CD4-positive, alpha-beta memory T cell (primary cell): ENCODE data around the gene PHC2. TPM values are rescaled to one million over a fixed set of nuclear protein-coding genes. Genes with fewer than 3 reads are reported as not detected.

Experiments
- CTCF ChIA-PET: fragments of 350-600 bp; sonication (Branson Sonifier 250); formaldehyde crosslinking; loops from one replicate; lab custom pipeline; 2021; ENCODE audit warnings: inconsistent platforms; ENCODE audit not compliant: partially characterized antibody; lab: Charles Lee
- POLR2A ChIA-PET: fragments of 350-600 bp; sonication (Branson Sonifier 250); formaldehyde crosslinking; loops from one replicate; lab custom pipeline; 2021; ENCODE audit not compliant: partially characterized antibody; lab: Charles Lee
- DNase-seq, 5 donors: peaks; one replicate each; pipeline versions ENCODE4 v3.0.0 to v3.0.0-alpha.2; 2020 to 2022; ENCODE audit warnings: mixed read lengths in 1 of 5
- H3K27ac ChIP-seq: one replicate; pipeline ENCODE4 v1.7.0; 2013; ENCODE audit warnings: low read depth, low read length
- H3K27me3 ChIP-seq: 2 replicates; pipeline ENCODE4 v1.7.0; 2013; ENCODE audit warnings: mild to moderate bottlenecking, low read length, moderate library complexity; ENCODE audit not compliant: insufficient read depth
- H3K36me3 ChIP-seq: 2 replicates; pipeline ENCODE4 v1.7.0; 2013; ENCODE audit warnings: mild to moderate bottlenecking, low read length, moderate library complexity; ENCODE audit not compliant: insufficient read depth
- H3K4me1 ChIP-seq: 2 replicates; pipeline ENCODE4 v1.7.0; 2013; ENCODE audit warnings: mild to moderate bottlenecking, low read length, moderate library complexity; ENCODE audit not compliant: insufficient read depth
- H3K4me3 ChIP-seq, 2 donors: one replicate each; pipeline ENCODE4 v1.7.0; 2013; ENCODE audit warnings: low read length in 2 of 2, mild to moderate bottlenecking in 1 of 2
- H3K9me3 ChIP-seq, 2 donors: one replicate each; pipeline ENCODE4 v1.7.0; 2013; ENCODE audit warnings: low read length in 2 of 2, control low read depth in 1 of 2; ENCODE audit not compliant: control insufficient read depth in 1 of 2
- H3K27ac Mint-ChIP-seq, 7 donors: one replicate each; pipeline ENCODE4 v1.8.0; 2020 to 2021; ENCODE audit warnings: mixed read lengths in 7 of 7, mild to moderate bottlenecking in 6 of 7, inconsistent platforms in 3 of 7, moderate library complexity in 3 of 7
- H3K27me3 Mint-ChIP-seq, 2 donors: one replicate each; pipeline ENCODE4 v1.8.0; 2020 to 2021; ENCODE audit warnings: mixed read lengths in 2 of 2
- H3K36me3 Mint-ChIP-seq, 2 donors: one replicate each; pipeline ENCODE4 v1.8.0; 2020 to 2021; ENCODE audit warnings: mixed read lengths in 2 of 2, inconsistent platforms in 1 of 2, mild to moderate bottlenecking in 1 of 2
- H3K4me1 Mint-ChIP-seq, 4 donors: one replicate each; pipeline ENCODE4 v1.8.0; 2020 to 2021; ENCODE audit warnings: mixed read lengths in 4 of 4, mild to moderate bottlenecking in 1 of 4
- H3K4me3 Mint-ChIP-seq, 8 donors: one replicate each; pipeline ENCODE4 v1.8.0; 2020 to 2021; ENCODE audit warnings: mixed read lengths in 8 of 8, mild to moderate bottlenecking in 7 of 8, moderate library complexity in 6 of 8, inconsistent platforms in 3 of 8
- H3K9me3 Mint-ChIP-seq, 8 donors: one replicate each; pipeline ENCODE4 v1.8.0; 2020 to 2021; ENCODE audit warnings: mixed read lengths in 8 of 8, mild to moderate bottlenecking in 5 of 8, inconsistent platforms in 3 of 8, moderate library complexity in 1 of 8
- intact Hi-C: fragments of 100-400 bp; cut with micrococcal nuclease; formaldehyde crosslinking; loops from one replicate; pipeline ENCODE4 v1.15.1; 2023
- polyA plus RNA-seq, 2 donors: library from polyadenylated mRNA; unstranded; fragments of 300-500 nt; fragmentation: Illumina TruSeq; gene quantifications; one replicate each; pipeline ENCODE4 v1.2.3, GENCODE V29; 2021
- total RNA-seq, 2 experiments: library from RNA; stranded (reverse); gene quantifications; one replicate each; pipeline ENCODE4 v1.2.3, GENCODE V29; 2021

PHC2 gene
- total and polyA plus RNA-seq, 4 experiments from 2014 or later = 11.3 to 35.6 (median 30.4) TPM

DNA sequence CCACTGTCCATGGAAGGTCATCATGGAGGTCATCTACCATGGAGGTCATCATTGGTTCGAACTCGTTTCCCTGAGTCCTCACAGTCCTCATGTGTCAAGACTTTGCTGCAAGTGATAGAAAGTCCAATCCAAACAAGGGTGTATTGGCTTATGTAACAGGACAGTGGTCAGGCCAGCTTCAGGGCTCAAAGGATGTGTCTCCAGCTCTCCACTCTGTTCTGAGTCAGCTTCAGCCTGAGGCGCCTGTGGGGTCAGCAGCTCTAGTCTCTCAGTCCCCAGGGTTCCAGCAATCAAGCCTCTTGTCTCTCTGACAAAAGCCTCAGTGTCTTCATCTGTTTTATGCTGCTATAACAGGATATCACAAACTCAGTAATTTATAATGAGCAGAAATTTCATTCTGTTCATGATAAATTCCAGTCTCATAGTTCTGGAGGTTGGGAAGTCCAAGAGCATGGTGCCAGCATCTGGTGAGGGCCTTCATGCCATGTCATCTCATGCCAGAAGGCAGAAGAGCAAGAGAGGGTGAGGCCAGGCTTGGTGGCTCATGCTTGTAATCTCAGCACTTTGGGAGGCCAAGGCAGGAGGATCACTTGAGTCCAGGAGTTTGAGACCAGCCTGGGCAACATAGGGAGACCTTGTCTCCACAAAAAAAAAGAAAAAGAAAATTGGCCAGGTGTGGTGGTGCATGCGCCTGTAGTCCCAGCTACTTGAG lies 129.5 kb downstream of the PHC2 start:
- H3K4me3 Mint-ChIP-seq = no peak overlapping the region
- no peaks in the 10 kb centered on the region for H3K36me3 ChIP-seq
- H3K4me1 Mint-ChIP-seq = peaks cover 20 to 32% (median 27%) of the 10 kb centered on the region in 4 donors
- H3K27ac ChIP-seq = no peak overlapping the region
- no peaks in the 10 kb centered on the region for H3K27me3 ChIP-seq
- peaks cover 0 to 3% (median 0%) of the 10 kb centered on the region in 8 donors for H3K9me3 Mint-ChIP-seq
- H3K27me3 Mint-ChIP-seq = peaks cover 4 to 8% of the 10 kb centered on the region in 2 donors
- no peak overlapping the region for H3K4me3 ChIP-seq
- no peak for DNase-seq
- POLR2A ChIA-PET = no interaction called here
- intact Hi-C loops = no loop called here
- H3K4me1 ChIP-seq = peaks cover 22% of the 10 kb centered on the region
- CTCF ChIA-PET = no interaction called here
- H3K36me3 Mint-ChIP-seq = peaks cover 13 to 14% of the 10 kb centered on the region in 2 donors
- H3K27ac Mint-ChIP-seq = peak overlapping the region in 6 of 7 donors; percentile 6 to 80 (median 57)
- H3K9me3 ChIP-seq = no peaks in the 10 kb centered on the region

- POLR2A ChIA-PET = no interaction called here
- no peaks in the 10 kb centered on the region for H3K27me3 ChIP-seq
- no peak overlapping the region for H3K27ac ChIP-seq
- H3K27ac Mint-ChIP-seq = peak overlapping the region in 1 of 7 donors; percentile 37
- peaks cover 0 to 1% of the 10 kb centered on the region in 2 donors for H3K27me3 Mint-ChIP-seq
- H3K9me3 Mint-ChIP-seq = peaks cover 0 to 3% (median 0%) of the 10 kb centered on the region in 8 donors
- H3K4me3 ChIP-seq = no peak overlapping the region
- intact Hi-C loops = no loop called here
- no peak overlapping the region for H3K4me3 Mint-ChIP-seq
- H3K4me1 ChIP-seq = peaks cover 23% of the 10 kb centered on the region
- peaks cover 20 to 35% (median 28%) of the 10 kb centered on the region in 4 donors for H3K4me1 Mint-ChIP-seq
- DNase-seq = no peak
- peaks cover 5% of the 10 kb centered on the region for H3K36me3 ChIP-seq
- H3K9me3 ChIP-seq = no peaks in the 10 kb centered on the region
- CTCF ChIA-PET = no interaction called here
- H3K36me3 Mint-ChIP-seq = peaks cover 14 to 19% of the 10 kb centered on the region in 2 donors
These were observed 130.2 kb downstream of the PHC2 start for GRCh38 chr1:33300673-33301072.

GRCh38 chr1:33299461-33300155 lies 131.3 kb downstream of the PHC2 start:
- H3K4me3 ChIP-seq = no peak overlapping the region
- no peaks in the 10 kb centered on the region for H3K27me3 ChIP-seq
- intact Hi-C loops = loop anchor here (5.0 kb wide), 4 partner anchors 48 to 367 kb away; no protein-coding TSS in a partner anchor
- no peak for DNase-seq
- peaks cover 20 to 40% (median 31%) of the 10 kb centered on the region in 4 donors for H3K4me1 Mint-ChIP-seq
- no peaks in the 10 kb centered on the region for H3K9me3 ChIP-seq
- H3K36me3 ChIP-seq = peaks cover 6% of the 10 kb centered on the region
- peaks cover 0 to 3% (median 0%) of the 10 kb centered on the region in 8 donors for H3K9me3 Mint-ChIP-seq
- H3K4me1 ChIP-seq = peaks cover 29% of the 10 kb centered on the region
- ChIA-PET CTCF (interaction anchor here (1.8 to 7.6 kb wide), 2 partner anchors 40 to 68 kb away, joined by 5 to 179 read pairs; no protein-coding TSS in a partner anchor), POLR2A (no interaction called here)
- no peak overlapping the region for H3K27ac Mint-ChIP-seq
- no peaks in the 10 kb centered on the region for H3K27me3 Mint-ChIP-seq
- peaks cover 14 to 27% of the 10 kb centered on the region in 2 donors for H3K36me3 Mint-ChIP-seq
- no peak overlapping the region for H3K4me3 Mint-ChIP-seq
- H3K27ac ChIP-seq = no peak overlapping the region

GRCh38 chr1:33298623-33299277 lies 132.1 kb downstream of the PHC2 start:
- H3K4me1 ChIP-seq = peaks cover 29% of the 10 kb centered on the region
- H3K27ac ChIP-seq = no peak overlapping the region
- Mint-ChIP-seq H3K36me3 (peaks cover 14 to 34% of the 10 kb centered on the region in 2 donors), H3K4me1 (peaks cover 22 to 46% (median 31%) of the 10 kb centered on the region in 4 donors), H3K27me3 (no peaks in the 10 kb centered on the region), H3K4me3 (no peak overlapping the region), H3K27ac (peak overlapping the region in 1 of 7 donors; percentile 56), H3K9me3 (peaks cover 0 to 3% (median 0%) of the 10 kb centered on the region in 8 donors)
- ChIA-PET CTCF (interaction anchor here (0.6 to 7.6 kb wide), 10 partner anchors 21 to 173 kb away, joined by 3 to 179 read pairs (median 6); partner anchors contain the start of gene ZSCAN20), POLR2A (no interaction called here)
- intact Hi-C loops = loop anchor here (5.0 kb wide), 4 partner anchors 49 to 366 kb away; no protein-coding TSS in a partner anchor
- H3K9me3 ChIP-seq = no peaks in the 10 kb centered on the region
- peaks cover 6% of the 10 kb centered on the region for H3K36me3 ChIP-seq
- DNase-seq = peak; percentile 29 to 46 (median 43)
- H3K4me3 ChIP-seq = no peak overlapping the region
- no peaks in the 10 kb centered on the region for H3K27me3 ChIP-seq

- H3K4me1 ChIP-seq = peaks cover 27% of the 10 kb centered on the region
- H3K4me3 ChIP-seq = no peak overlapping the region
- ChIA-PET CTCF (interaction anchor here (0.6 to 7.6 kb wide), 15 partner anchors 14 to 1466 kb away, joined by 3 to 179 read pairs (median 4); partner anchors contain the start of gene ZSCAN20), POLR2A (no interaction called here)
- no peaks in the 10 kb centered on the region for H3K9me3 ChIP-seq
- Mint-ChIP-seq H3K27ac (peak overlapping the region in 1 of 7 donors; percentile 47), H3K36me3 (peaks cover 14 to 34% of the 10 kb centered on the region in 2 donors), H3K9me3 (peaks cover 0 to 3% (median 0%) of the 10 kb centered on the region in 8 donors), H3K27me3 (no peaks in the 10 kb centered on the region), H3K4me1 (peaks cover 20 to 39% (median 27%) of the 10 kb centered on the region in 4 donors), H3K4me3 (no peak overlapping the region)
- DNase-seq = no peak
- H3K27ac ChIP-seq = no peak overlapping the region
- no peaks in the 10 kb centered on the region for H3K27me3 ChIP-seq
- peaks cover 6% of the 10 kb centered on the region for H3K36me3 ChIP-seq
- intact Hi-C loops = loop anchor here (5.0 kb wide), 4 partner anchors 49 to 366 kb away; no protein-coding TSS in a partner anchor
These were observed 132.8 kb downstream of the PHC2 start for GRCh38 chr1:33297911-33298622.

- CTCF ChIA-PET = interaction anchor here (0.9 to 7.6 kb wide), 20 partner anchors 9 to 208 kb away, joined by 3 to 179 read pairs (median 9); partner anchors contain the start of gene ZSCAN20
- H3K27me3 ChIP-seq = no peaks in the 10 kb centered on the region
- peaks cover 14 to 34% of the 10 kb centered on the region in 2 donors for H3K36me3 Mint-ChIP-seq
These were observed 134.1 kb downstream of the PHC2 start for GRCh38 chr1:33296824-33297223.

More at GRCh38 chr1:33296824-33297223, 134.1 kb downstream of the PHC2 start:
- Histone ChIP-seq H3K4me1 (peaks cover 15% of the 10 kb centered on the region), H3K27ac (no peak overlapping the region), H3K36me3 (peaks cover 6% of the 10 kb centered on the region), H3K9me3 (no peaks in the 10 kb centered on the region), H3K4me3 (no peak overlapping the region)
- intact Hi-C loops = loop anchor here (5.0 kb wide), 4 partner anchors 50 to 365 kb away; no protein-coding TSS in a partner anchor
- no peak overlapping the region for H3K27ac Mint-ChIP-seq
- no peaks in the 10 kb centered on the region for H3K27me3 Mint-ChIP-seq
- no peak overlapping the region for H3K4me3 Mint-ChIP-seq
- DNase-seq = no peak
- peaks cover 9 to 27% (median 15%) of the 10 kb centered on the region in 4 donors for H3K4me1 Mint-ChIP-seq
- POLR2A ChIA-PET = no interaction called here
- peaks cover 0 to 3% (median 0%) of the 10 kb centered on the region in 8 donors for H3K9me3 Mint-ChIP-seq
